GM21528 (cell line): ENCODE measurements around the gene INSM1.

Source experiments
- ATAC-seq: cut with Tn5 transposase; IDR thresholded peaks from one replicate; pipeline ENCODE4 v1.9.1; 2021; ENCODE audit warnings: mild to moderate bottlenecking, moderate library complexity; ENCODE audit not compliant: unreplicated experiment, low FRiP score

The INSM1 gene

GRCh38 chr20:20415321-20415720 lies 47.4 kb downstream of the INSM1 start:
- no peak for ATAC-seq

- ATAC-seq: no peak
Observed at GRCh38 chr20:20417876-20418676, 50.2 kb downstream of the INSM1 start.
